Measurements from ENCODE around the gene KRTAP20-3. TPM values are rescaled to one million over a fixed set of nuclear protein-coding genes. Genes with fewer than 3 reads are reported as not detected.

Gene KRTAP20-3
- total and polyA plus RNA-seq, 9 donors: not detected

DNA sequence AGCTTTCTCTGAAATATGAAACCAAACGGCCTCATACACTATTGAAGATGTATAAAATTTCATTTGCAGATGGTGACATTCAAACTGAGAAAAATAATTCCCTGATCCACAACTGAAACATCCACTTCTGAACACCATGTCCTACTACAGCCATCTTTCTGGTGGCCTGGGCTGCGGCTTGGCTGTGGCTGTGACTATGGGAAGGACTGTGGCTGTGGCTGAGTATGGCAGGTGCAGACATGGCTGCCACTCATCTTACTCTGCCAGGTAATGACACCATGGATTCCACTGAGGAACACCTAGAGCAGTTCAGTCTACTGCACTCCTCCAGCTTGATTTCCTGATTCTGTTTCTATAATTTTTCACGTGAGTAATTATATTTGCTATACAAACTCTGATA is 22.1 kb upstream of the KRTAP20-3 start, which contains the start of gene KRTAP20-4:
TSS of gene KRTAP20-4 (plus strand) at position 106 of the 400 bp plus-strand sequence.
- intact Hi-C loops (cut with DNase I): no loop called here
- Histone ChIP-seq H3K4me1 (ENCODE audit: insufficient read depth) (no peaks in the 10 kb centered on the region), H3K9me3 (no peaks in the 10 kb centered on the region), H3K27me3 (no peaks in the 10 kb centered on the region), H3K27ac (no peak within 1 kb of the TSS), H3K4me3 (no peak within 1 kb of the TSS), H3K36me3 (no peaks in the 10 kb centered on the region)
- 68 to 78% (median 69%) methylated on average over 3 of the region's 3 CpGs for WGBS, 3 donors
- TF ChIP-seq, protein P1, sequence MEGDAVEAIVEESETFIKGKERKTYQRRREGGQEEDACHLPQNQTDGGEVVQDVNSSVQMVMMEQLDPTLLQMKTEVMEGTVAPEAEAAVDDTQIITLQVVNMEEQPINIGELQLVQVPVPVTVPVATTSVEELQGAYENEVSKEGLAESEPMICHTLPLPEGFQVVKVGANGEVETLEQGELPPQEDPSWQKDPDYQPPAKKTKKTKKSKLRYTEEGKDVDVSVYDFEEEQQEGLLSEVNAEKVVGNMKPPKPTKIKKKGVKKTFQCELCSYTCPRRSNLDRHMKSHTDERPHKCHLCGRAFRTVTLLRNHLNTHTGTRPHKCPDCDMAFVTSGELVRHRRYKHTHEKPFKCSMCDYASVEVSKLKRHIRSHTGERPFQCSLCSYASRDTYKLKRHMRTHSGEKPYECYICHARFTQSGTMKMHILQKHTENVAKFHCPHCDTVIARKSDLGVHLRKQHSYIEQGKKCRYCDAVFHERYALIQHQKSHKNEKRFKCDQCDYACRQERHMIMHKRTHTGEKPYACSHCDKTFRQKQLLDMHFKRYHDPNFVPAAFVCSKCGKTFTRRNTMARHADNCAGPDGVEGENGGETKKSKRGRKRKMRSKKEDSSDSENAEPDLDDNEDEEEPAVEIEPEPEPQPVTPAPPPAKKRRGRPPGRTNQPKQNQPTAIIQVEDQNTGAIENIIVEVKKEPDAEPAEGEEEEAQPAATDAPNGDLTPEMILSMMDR (IDR thresholded peaks at IDR 0.05): no peak
- no peak for DNase-seq

DNA sequence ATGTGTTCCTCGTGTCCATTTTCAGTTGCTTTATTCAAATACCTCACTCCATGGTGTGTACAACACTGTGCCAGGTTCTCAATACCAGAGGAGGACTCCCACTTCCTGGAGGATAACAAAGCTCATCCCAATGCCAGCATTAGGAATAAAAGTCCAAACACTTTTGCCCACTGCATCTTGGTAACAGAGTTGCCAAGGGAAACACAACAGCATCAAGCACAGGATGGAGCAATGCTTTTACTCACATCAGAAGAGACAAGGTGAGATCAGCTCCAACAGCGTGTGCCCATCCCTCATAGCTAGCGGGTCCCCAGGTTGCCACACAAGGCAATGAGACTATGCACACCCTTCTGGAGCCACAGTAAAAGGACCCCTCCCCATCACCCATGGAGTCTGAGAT is 19.3 kb upstream of the KRTAP20-3 start:
- no peak overlapping the region for H3K27ac ChIP-seq
- H3K27me3 ChIP-seq: no peaks in the 10 kb centered on the region
- H3K9me3 ChIP-seq: no peaks in the 10 kb centered on the region
- H3K4me1 ChIP-seq (ENCODE audit: insufficient read depth): no peaks in the 10 kb centered on the region
- intact Hi-C loops (cut with DNase I): no loop called here
- no peak overlapping the region for H3K4me3 ChIP-seq
- no peak for DNase-seq
- no peak for TF ChIP-seq POLR2A (IDR thresholded peaks at IDR 0.05)
- TF ChIP-seq EP300 (IDR thresholded peaks at IDR 0.05): no peak
- TF ChIP-seq, protein P1 (IDR thresholded peaks at IDR 0.05): no peak
- 84 to 93% (median 91%) methylated on average over 3 of the region's 3 CpGs for WGBS, 3 donors
- H3K36me3 ChIP-seq: no peaks in the 10 kb centered on the region

DNA sequence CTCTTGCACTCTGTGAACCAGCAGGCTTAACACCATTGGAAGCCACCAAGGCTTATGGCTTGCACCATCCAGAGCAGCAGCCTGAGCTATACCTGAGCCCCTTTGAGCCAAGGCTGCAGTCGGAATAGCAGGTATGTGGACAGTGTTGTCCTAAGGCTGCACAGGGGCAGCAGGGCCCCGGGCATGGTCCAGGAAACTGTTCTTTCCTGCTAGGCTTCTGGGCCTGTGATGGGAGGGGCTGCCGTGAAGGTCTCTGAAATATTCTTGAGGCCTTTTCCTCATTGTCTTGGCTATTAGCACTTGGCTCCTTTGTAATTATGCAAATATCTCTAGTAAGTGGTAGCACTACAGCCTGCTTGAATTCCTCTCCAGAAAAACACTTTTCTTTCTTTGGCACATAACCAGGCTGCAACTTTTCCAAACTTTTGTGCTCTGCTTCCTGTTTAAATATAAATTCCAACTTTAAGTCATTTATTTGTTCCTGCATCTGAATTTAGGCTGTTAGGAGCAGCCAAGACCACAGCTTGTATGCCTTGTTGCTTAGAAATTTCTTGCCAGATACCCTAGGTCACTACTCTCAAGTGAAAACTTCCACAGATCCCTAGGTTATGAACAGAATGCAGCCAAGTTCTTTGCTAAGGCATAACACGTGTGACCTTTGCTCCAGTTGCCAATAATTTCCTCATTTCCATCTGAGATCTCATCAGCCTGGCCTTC is 17.1 kb upstream of the KRTAP20-3 start:
- DNase-seq: no peak
- Histone ChIP-seq H3K4me3 (no peak overlapping the region), H3K4me1 (ENCODE audit: insufficient read depth) (no peaks in the 10 kb centered on the region), H3K27me3 (no peaks in the 10 kb centered on the region), H3K9me3 (no peaks in the 10 kb centered on the region), H3K36me3 (no peaks in the 10 kb centered on the region), H3K27ac (no peak overlapping the region)
- 74 to 80% (median 75%) methylated on average over 4 of the region's 4 CpGs for WGBS, 3 donors
- intact Hi-C loops (cut with DNase I): no loop called here
- no peak for TF ChIP-seq EP300 (IDR thresholded peaks at IDR 0.05)
- TF ChIP-seq, protein P1 (IDR thresholded peaks at IDR 0.05): no peak
- no peak for TF ChIP-seq POLR2A (IDR thresholded peaks at IDR 0.05)

DNA sequence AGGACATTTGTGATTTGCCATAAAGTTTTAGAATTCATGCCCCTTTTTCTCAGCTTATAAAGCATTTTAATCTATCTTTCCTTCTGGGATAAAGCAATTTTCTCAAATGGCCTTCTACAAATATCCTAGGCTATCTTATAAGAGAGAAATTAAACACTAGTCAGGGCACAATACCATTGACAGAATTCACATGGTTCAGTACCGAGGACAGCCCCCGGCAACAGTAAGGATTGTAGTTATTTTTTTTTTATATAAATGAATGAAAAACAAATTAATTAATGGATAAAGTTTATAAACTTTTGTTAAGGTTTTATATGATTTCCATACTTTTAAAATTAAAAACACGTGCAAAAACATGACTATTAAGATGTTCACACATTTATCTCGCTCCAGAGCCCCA is 14.6 kb upstream of the KRTAP20-3 start:
- Histone ChIP-seq H3K9me3 (no peaks in the 10 kb centered on the region), H3K4me1 (ENCODE audit: insufficient read depth) (no peaks in the 10 kb centered on the region), H3K27ac (no peak overlapping the region), H3K36me3 (no peaks in the 10 kb centered on the region), H3K4me3 (no peak overlapping the region), H3K27me3 (no peaks in the 10 kb centered on the region)
- no peak for DNase-seq
- WGBS, 3 donors: 68 to 86% (median 85%) methylated on average over 4 of the region's 4 CpGs
- intact Hi-C loops (cut with DNase I): no loop called here
- TF ChIP-seq POLR2A (IDR thresholded peaks at IDR 0.05) (no peak), EP300 (IDR thresholded peaks at IDR 0.05) (no peak)
- TF ChIP-seq, protein P1 (IDR thresholded peaks at IDR 0.05): no peak

All from ovary (tissue), 9 donors.